T-helper 2 cell (primary cell): ENCODE data around the gene NCCRP1.

ENCODE experiments used
- DNase-seq, 5 experiments: peaks; one replicate each; pipeline versions ENCODE4 v3.0.0 to v3.0.0-alpha.2; 2012 to 2022
- total RNA-seq, 2 donors: gene quantifications; one replicate each; lab custom pipeline; 2026; lab: John Stamatoyannopoulos, UW

Gene NCCRP1
- 0 reads per million in 2 donors for total RNA-seq

- DNase-seq = no peak
These were observed at the start of gene NCCRP1 for GRCh38 chr19:39196860-39197562. Gene NCCRP1, plus strand, starts transcription at chr19:39196964. Its CDS starts 19 bp downstream, at chr19:39196983.

- DNase-seq = no peak
These were observed 49.3 kb upstream of the NCCRP1 start for GRCh38 chr19:39147480-39147879.

- DNase-seq = no peak
These were observed 47.7 kb upstream of the NCCRP1 start for GRCh38 chr19:39148939-39149529.

GRCh38 chr19:39150235-39150634 is 46.5 kb upstream of the NCCRP1 start:
- DNase-seq = no peak

GRCh38 chr19:39150807-39151600 is 45.8 kb upstream of the NCCRP1 start:
- no peak for DNase-seq

- no peak for DNase-seq
These were observed 44.7 kb upstream of the NCCRP1 start for GRCh38 chr19:39152066-39152465.

- DNase-seq = no peak
These were observed 42.6 kb upstream of the NCCRP1 start for GRCh38 chr19:39154100-39154628.

- no peak for DNase-seq
These were observed 42.1 kb upstream of the NCCRP1 start for GRCh38 chr19:39154629-39155100.

- DNase-seq = no peak
These were observed 41.6 kb upstream of the NCCRP1 start for GRCh38 chr19:39155114-39155700.

GRCh38 chr19:39155741-39156140 is 41.0 kb upstream of the NCCRP1 start:
- no peak for DNase-seq

GRCh38 chr19:39156326-39157230 is 40.2 kb upstream of the NCCRP1 start:
- DNase-seq = no peak

GRCh38 chr19:39157275-39157996 is 39.3 kb upstream of the NCCRP1 start:
- DNase-seq = no peak

GRCh38 chr19:39157997-39158389 is 38.8 kb upstream of the NCCRP1 start:
- no peak for DNase-seq

- no peak for DNase-seq
These were observed 38.0 kb upstream of the NCCRP1 start for GRCh38 chr19:39158646-39159260.

GRCh38 chr19:39160523-39160861 is 36.3 kb upstream of the NCCRP1 start:
- no peak for DNase-seq

- no peak for DNase-seq
These were observed 35.7 kb upstream of the NCCRP1 start for GRCh38 chr19:39160889-39161672.

GRCh38 chr19:39162441-39163043 is 34.2 kb upstream of the NCCRP1 start:
- DNase-seq = no peak

GRCh38 chr19:39163621-39164020 is 33.1 kb upstream of the NCCRP1 start:
- DNase-seq = no peak

GRCh38 chr19:39164289-39164688 is 32.5 kb upstream of the NCCRP1 start:
- DNase-seq = no peak
